ENCODE measurements around the gene SH3BP1. TPM values are rescaled to one million over a fixed set of nuclear protein-coding genes. Genes with fewer than 3 reads are reported as not detected.
A peak's percentile ranks its signal among the peaks of the same experiment; 100 is the strongest.
"Not testable (repeated sequence)": the region's sequence is repeated elsewhere in the genome, so short reads cannot be mapped to it uniquely, and the experiment has no call there.

Gene SH3BP1
- total RNA-seq, 1 donor = 4.7 TPM

DNA sequence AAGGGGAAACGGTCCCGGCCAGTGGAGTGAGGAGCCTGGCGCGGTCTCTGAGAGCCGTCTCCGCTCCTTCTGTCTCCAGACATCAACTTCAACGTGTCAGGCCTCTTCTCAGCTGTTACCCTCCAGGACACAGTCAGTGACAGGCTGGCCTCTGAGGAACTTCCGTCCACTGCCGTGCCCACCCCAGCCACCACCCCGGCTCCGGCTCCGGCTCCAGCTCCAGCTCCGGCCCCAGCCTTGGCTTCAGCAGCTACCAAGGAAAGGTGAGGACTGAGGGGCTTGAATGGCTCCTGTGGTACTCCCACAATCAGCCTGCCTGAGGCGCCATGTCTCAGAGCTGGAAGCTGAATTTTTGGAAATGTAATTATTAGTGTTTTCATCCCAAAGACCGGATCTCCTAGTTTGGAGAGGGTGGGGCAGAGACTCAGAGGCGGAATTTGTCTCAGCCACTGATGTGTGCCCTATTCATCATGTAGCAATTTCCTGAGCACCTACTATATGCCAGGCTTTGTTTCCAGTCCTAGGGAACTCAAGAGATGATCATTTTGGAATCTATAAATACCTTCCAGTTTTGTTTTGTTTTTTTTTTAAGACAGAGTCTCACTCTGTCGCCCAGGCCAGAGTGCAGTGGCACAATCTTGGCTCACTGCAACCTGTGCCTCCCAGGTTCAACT, 11.1 kb downstream of the SH3BP1 start:
- no peak for DNase-seq (ENCODE audit: insufficient read length, low spot score, missing footprints)
- H4K20me1 ChIP-seq (ENCODE audit: insufficient read depth, low read length) = no peaks in the 10 kb centered on the region
- TF ChIP-seq, protein P1, sequence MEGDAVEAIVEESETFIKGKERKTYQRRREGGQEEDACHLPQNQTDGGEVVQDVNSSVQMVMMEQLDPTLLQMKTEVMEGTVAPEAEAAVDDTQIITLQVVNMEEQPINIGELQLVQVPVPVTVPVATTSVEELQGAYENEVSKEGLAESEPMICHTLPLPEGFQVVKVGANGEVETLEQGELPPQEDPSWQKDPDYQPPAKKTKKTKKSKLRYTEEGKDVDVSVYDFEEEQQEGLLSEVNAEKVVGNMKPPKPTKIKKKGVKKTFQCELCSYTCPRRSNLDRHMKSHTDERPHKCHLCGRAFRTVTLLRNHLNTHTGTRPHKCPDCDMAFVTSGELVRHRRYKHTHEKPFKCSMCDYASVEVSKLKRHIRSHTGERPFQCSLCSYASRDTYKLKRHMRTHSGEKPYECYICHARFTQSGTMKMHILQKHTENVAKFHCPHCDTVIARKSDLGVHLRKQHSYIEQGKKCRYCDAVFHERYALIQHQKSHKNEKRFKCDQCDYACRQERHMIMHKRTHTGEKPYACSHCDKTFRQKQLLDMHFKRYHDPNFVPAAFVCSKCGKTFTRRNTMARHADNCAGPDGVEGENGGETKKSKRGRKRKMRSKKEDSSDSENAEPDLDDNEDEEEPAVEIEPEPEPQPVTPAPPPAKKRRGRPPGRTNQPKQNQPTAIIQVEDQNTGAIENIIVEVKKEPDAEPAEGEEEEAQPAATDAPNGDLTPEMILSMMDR (IDR thresholded peaks at IDR 0.05; ENCODE audit: extremely low read depth, low read depth, low read length) = no peak
- no peaks in the 10 kb centered on the region for H3K79me2 ChIP-seq (ENCODE audit: insufficient read depth, low read length)
- no peaks in the 10 kb centered on the region for H3K27me3 ChIP-seq (ENCODE audit: insufficient read depth, low read length)
- H2AFZ ChIP-seq (ENCODE audit: low read length) = no peak overlapping the region
- H3K4me2 ChIP-seq (ENCODE audit: insufficient read depth, low read length) = no peak overlapping the region
- no peak overlapping the region for H3K4me3 ChIP-seq (ENCODE audit: insufficient read depth, low read length)
- H3K36me3 ChIP-seq (ENCODE audit: insufficient read depth, low read length) = peaks cover 33% of the 10 kb centered on the region
- no peaks in the 10 kb centered on the region for H3K4me1 ChIP-seq (ENCODE audit: insufficient read depth, low read length)
- no peaks in the 10 kb centered on the region for H3K9me3 ChIP-seq (ENCODE audit: low read depth, low read length)
- no peak overlapping the region for H3K27ac ChIP-seq (ENCODE audit: low read depth, low read length)

DNA sequence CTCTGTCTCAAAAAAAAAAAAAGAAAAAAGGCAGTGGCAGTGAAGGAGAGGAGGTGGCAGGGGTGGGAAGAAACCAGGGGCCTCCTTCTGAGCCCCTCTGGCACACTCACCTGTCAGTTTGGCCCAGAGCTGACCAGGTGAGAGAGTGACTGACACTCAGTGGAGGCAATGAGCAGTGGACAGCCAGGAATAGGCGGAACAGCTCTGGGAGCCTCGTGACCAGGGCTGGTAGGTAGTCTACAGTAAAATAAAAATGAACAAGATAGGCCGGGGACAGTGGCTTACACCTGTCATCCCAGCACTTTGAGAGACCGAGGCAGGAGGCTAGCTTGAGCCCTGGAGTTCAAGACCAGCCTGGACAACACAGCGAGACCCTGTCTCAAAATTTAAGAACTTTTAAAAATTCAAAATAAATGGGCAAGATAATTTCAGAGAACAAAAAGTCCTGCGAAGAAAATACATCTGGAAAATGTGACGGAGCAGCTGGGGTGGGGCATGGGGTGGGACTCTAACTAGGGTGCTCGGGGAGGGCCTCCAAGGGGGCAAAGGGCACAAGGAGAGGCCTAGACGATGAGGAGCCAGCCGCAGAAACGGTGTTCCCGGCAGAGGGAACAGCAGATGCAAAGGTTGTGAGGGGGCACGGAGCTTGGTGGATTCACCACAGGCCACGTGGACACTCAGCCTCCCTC, 15.2 kb downstream of the SH3BP1 start:
- Histone ChIP-seq H3K36me3 (ENCODE audit: insufficient read depth, low read length) (peaks cover 23% of the 10 kb centered on the region), H3K4me3 (ENCODE audit: insufficient read depth, low read length) (no peak overlapping the region), H3K27me3 (ENCODE audit: insufficient read depth, low read length) (no peaks in the 10 kb centered on the region), H3K4me1 (ENCODE audit: insufficient read depth, low read length) (peaks cover 12% of the 10 kb centered on the region), H3K9me3 (ENCODE audit: low read depth, low read length) (no peaks in the 10 kb centered on the region), H3K4me2 (ENCODE audit: insufficient read depth, low read length) (no peak overlapping the region), H3K79me2 (ENCODE audit: insufficient read depth, low read length) (peaks cover 7% of the 10 kb centered on the region), H4K20me1 (ENCODE audit: insufficient read depth, low read length) (peaks cover 5% of the 10 kb centered on the region), H2AFZ (ENCODE audit: low read length) (no peak overlapping the region), H3K27ac (ENCODE audit: low read depth, low read length) (no peak overlapping the region)
- TF ChIP-seq, protein P1 (IDR thresholded peaks at IDR 0.05; ENCODE audit: extremely low read depth, low read depth, low read length) = no peak
- DNase-seq (ENCODE audit: insufficient read length, low spot score, missing footprints) = peak; percentile 54

DNA sequence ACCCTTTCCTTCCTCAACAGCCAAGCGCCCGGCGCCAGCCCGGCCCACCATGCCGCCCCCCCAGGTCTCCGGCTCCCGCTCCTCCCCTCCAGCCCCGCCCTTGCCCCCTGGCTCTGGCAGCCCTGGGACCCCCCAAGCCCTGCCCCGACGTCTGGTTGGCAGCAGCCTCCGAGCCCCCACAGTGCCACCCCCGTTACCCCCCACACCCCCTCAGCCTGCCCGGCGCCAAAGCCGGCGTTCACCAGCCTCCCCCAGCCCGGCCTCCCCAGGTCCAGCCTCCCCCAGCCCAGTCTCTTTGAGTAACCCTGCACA, 15.7 kb downstream of the SH3BP1 start:
- H3K4me1 ChIP-seq (ENCODE audit: insufficient read depth, low read length) = peaks cover 15% of the 10 kb centered on the region
- DNase-seq (ENCODE audit: insufficient read length, low spot score, missing footprints) = peak; percentile 48
- no peaks in the 10 kb centered on the region for H3K9me3 ChIP-seq (ENCODE audit: low read depth, low read length)
- no peak overlapping the region for H3K4me2 ChIP-seq (ENCODE audit: insufficient read depth, low read length)
- H3K4me3 ChIP-seq (ENCODE audit: insufficient read depth, low read length) = no peak overlapping the region
- peaks cover 18% of the 10 kb centered on the region for H3K36me3 ChIP-seq (ENCODE audit: insufficient read depth, low read length)
- no peaks in the 10 kb centered on the region for H3K27me3 ChIP-seq (ENCODE audit: insufficient read depth, low read length)
- TF ChIP-seq, protein P1 (IDR thresholded peaks at IDR 0.05; ENCODE audit: extremely low read depth, low read depth, low read length) = no peak
- no peak overlapping the region for H2AFZ ChIP-seq (ENCODE audit: low read length)
- H3K27ac ChIP-seq (ENCODE audit: low read depth, low read length) = no peak overlapping the region
- peaks cover 12% of the 10 kb centered on the region for H3K79me2 ChIP-seq (ENCODE audit: insufficient read depth, low read length)
- peaks cover 10% of the 10 kb centered on the region for H4K20me1 ChIP-seq (ENCODE audit: insufficient read depth, low read length)

DNA sequence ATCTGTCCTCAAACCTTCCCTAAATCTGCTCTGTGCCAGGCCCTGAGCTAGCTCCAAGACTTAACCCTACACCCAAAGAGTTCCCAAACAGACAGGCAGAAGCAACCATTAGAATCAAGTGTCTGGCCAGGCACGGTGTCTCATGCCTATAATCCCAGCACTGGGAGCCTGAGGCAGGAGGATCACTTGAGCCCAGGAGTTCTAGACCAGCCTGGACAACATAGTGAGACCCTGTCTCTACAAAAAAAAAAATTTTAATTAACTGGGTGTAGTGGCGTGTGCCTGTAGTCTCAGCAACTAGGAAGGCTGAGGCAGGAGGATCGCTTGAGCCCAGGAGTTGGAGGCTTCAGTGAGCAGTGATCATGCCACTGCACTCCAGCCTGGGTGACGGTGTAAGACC, 17.1 kb downstream of the SH3BP1 start:
- not testable (repeated sequence) for H3K4me3 ChIP-seq (ENCODE audit: insufficient read depth, low read length); H3K27ac ChIP-seq (ENCODE audit: low read depth, low read length); H3K4me2 ChIP-seq (ENCODE audit: insufficient read depth, low read length); H3K36me3 ChIP-seq (ENCODE audit: insufficient read depth, low read length); DNase-seq (ENCODE audit: insufficient read length, low spot score, missing footprints); H2AFZ ChIP-seq (ENCODE audit: low read length); H3K9me3 ChIP-seq (ENCODE audit: low read depth, low read length); H3K27me3 ChIP-seq (ENCODE audit: insufficient read depth, low read length)
- peaks cover 19% of the 10 kb centered on the region for H4K20me1 ChIP-seq (ENCODE audit: insufficient read depth, low read length)
- peaks cover 26% of the 10 kb centered on the region for H3K79me2 ChIP-seq (ENCODE audit: insufficient read depth, low read length)
- peaks cover 25% of the 10 kb centered on the region for H3K4me1 ChIP-seq (ENCODE audit: insufficient read depth, low read length)
